Activated T-helper 17 cell treated with anti-CD3 and anti-CD28 coated beads, Interleukin-2, amount 50 U/mL, for 72 hours (primary cell): ENCODE results near the gene DMRT3. TPM values are rescaled to one million over a fixed set of nuclear protein-coding genes. Genes with fewer than 3 reads are reported as not detected.
A peak's percentile ranks its signal among the peaks of the same experiment; 100 is the strongest.

ENCODE experiments used
- ATAC-seq: fragments of 150-1000 bp; cut with Tn5 transposase; replicated peaks from 2 replicates; pipeline ENCODE4 v1.10.0; 2021; ENCODE audit warnings: mild to moderate bottlenecking, moderate library complexity
- H3K27ac Mint-ChIP-seq: one replicate; pipeline ENCODE4 v1.8.0; 2022; ENCODE audit warnings: mixed read lengths
- H3K27me3 Mint-ChIP-seq: one replicate; pipeline ENCODE4 v1.8.0; 2022; ENCODE audit warnings: mixed read lengths
- H3K36me3 Mint-ChIP-seq: one replicate; pipeline ENCODE4 v1.8.0; 2022; ENCODE audit warnings: low read depth, mild to moderate bottlenecking, mixed read lengths
- H3K4me1 Mint-ChIP-seq: one replicate; pipeline ENCODE4 v1.8.0; 2022; ENCODE audit warnings: mixed read lengths
- H3K4me3 Mint-ChIP-seq: one replicate; pipeline ENCODE4 v1.8.0; 2022; ENCODE audit warnings: mild to moderate bottlenecking, mixed read lengths
- H3K9me3 Mint-ChIP-seq: one replicate; pipeline ENCODE4 v1.8.0; 2022; ENCODE audit warnings: mixed read lengths
- total RNA-seq, 2 donors: library from RNA; stranded (reverse); gene quantifications; one replicate each; pipeline ENCODE4 v1.2.3, GENCODE V29; 2022

The DMRT3 gene, protein sequence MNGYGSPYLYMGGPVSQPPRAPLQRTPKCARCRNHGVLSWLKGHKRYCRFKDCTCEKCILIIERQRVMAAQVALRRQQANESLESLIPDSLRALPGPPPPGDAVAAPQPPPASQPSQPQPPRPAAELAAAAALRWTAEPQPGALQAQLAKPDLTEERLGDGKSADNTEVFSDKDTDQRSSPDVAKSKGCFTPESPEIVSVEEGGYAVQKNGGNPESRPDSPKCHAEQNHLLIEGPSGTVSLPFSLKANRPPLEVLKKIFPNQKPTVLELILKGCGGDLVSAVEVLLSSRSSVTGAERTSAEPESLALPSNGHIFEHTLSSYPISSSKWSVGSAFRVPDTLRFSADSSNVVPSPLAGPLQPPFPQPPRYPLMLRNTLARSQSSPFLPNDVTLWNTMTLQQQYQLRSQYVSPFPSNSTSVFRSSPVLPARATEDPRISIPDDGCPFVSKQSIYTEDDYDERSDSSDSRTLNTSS
- total RNA-seq, result not detected

DNA sequence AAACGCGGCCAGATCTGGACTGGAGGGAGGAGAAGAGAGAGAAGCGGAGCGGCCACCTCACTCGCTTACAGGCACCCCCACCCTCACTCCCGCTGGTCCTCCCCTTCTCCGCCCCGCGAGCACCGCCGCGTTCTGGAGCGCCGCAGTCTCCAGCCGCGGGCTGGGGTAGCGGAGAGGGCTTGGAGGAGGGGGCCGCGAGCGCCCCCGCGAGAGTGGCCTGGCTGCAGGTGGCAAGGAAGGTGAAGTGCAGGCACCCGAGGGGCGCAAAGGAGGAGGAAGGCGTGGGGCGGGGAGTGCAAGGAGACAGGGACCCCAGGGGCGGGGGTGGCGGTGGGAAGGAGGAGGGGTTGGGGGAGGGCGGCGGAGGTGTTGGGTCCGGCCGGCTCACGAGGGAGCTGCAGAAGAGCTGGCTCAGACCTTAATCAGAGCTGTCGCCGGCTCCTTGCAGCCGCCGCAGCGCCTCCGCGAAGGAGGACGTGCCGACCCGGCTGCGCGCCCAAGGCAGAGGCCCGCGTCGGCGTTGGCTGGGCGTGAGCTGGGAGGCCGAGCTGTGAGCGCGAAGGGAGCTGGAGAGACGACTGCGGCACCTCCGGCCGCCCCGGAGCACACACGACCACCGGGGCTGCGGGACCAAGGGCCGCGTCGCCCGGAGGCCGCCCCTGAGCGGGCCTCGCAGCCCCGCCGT, at the start of gene DMRT3:
TSS of gene DMRT3 (plus strand) at position 398 of the 685 bp plus-strand sequence. CDS start 347 bp downstream, outside the sequence.
- H3K27ac Mint-ChIP-seq, result no peak within 1 kb of the TSS
- no peak for ATAC-seq

DNA sequence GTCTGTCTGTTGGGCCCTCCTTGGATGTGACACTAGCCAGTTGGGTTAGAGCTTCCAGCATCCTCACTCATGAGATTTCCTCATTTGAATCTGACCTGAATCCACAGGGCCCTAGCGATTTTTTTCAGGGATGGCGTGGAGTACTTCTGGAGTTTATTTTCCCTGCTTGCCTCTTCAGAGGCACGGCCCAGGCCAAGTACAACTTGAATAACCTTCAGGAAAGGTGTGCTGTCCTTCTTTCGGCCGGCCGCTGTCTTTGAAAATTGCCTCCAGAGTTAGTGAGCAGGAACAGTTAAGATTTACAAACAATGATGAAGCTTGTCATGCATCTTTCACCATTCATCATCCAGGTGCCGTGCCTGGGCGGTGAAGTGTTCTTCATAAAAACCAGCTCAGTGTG, 49.5 kb upstream of the DMRT3 start:
- peaks cover 28% of the 10 kb centered on the region for H3K27me3 Mint-ChIP-seq
- no peaks in the 10 kb centered on the region for H3K4me1 Mint-ChIP-seq
- H3K4me3 Mint-ChIP-seq, result no peak overlapping the region
- no peaks in the 10 kb centered on the region for H3K36me3 Mint-ChIP-seq
- H3K9me3 Mint-ChIP-seq, result no peaks in the 10 kb centered on the region
- H3K27ac Mint-ChIP-seq, result no peak overlapping the region
- no peak for ATAC-seq

More for the DNA sequence above, at the start of gene DMRT3:
- Mint-ChIP-seq H3K9me3 (no peaks in the 10 kb centered on the region), H3K27me3 (peaks cover 57% of the 10 kb centered on the region), H3K4me1 (peaks cover 6% of the 10 kb centered on the region), H3K36me3 (peaks cover 5% of the 10 kb centered on the region), H3K4me3 (peak within 1 kb of the TSS; percentile 11)

DNA sequence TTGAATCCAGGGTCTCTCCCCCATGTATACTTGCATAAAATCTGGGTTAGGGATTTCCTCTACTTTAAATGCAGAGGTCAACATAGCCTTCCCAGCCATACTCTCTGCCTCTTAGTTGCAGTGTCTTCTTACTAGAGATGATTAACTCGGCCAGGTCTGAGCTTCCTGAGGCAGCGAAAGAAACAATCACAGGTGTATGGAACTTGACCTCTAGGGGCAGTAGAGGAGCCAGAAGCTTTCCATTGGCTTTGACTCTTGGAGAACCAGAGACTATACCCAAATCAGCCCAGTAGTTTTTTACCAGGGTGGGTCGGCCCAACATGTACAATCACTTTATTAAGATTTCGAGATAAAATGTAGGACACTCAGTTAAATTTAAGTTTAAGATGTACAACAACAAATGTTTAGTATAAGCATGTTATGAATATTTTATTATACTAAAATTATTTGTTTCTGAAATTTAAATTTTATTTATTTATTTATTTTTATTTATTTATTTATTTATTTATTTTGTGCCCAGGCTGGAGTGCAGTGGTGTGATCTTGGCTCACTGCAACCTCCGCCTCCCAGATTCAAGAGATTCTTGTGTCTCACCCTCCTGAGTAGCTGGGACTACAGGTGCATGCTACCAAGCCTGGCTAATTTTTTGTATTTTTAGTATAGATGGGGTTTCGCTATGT, 48.0 kb upstream of the DMRT3 start:
- Mint-ChIP-seq H3K27ac (no peak overlapping the region), H3K9me3 (no peaks in the 10 kb centered on the region), H3K4me3 (no peak overlapping the region), H3K27me3 (peaks cover 23% of the 10 kb centered on the region), H3K4me1 (no peaks in the 10 kb centered on the region), H3K36me3 (no peaks in the 10 kb centered on the region)
- no peak for ATAC-seq

DNA sequence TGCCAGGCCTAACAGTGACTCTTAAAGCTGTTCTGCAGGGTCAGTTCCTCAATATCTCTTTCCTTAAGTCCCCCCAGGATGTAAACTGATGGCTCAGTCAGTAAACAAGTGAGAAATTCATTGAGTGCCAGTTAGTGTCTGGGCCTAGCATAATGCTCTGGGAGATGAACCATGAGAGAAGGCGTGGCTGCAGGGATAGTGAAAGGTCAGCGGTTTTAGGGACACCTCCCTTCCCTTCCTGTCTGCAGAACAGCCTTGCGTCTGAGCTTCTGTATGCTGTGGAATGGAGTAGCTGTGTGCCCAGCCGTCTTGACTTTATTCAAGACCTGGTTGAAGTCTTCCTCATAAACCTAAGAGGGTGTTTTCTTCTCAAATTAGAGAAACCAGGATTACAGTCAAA, 46.7 kb upstream of the DMRT3 start:
- no peak overlapping the region for H3K4me3 Mint-ChIP-seq
- no peaks in the 10 kb centered on the region for H3K4me1 Mint-ChIP-seq
- no peaks in the 10 kb centered on the region for H3K9me3 Mint-ChIP-seq
- H3K27me3 Mint-ChIP-seq, result peaks cover 26% of the 10 kb centered on the region
- no peak for ATAC-seq
- no peaks in the 10 kb centered on the region for H3K36me3 Mint-ChIP-seq
- H3K27ac Mint-ChIP-seq, result no peak overlapping the region

DNA sequence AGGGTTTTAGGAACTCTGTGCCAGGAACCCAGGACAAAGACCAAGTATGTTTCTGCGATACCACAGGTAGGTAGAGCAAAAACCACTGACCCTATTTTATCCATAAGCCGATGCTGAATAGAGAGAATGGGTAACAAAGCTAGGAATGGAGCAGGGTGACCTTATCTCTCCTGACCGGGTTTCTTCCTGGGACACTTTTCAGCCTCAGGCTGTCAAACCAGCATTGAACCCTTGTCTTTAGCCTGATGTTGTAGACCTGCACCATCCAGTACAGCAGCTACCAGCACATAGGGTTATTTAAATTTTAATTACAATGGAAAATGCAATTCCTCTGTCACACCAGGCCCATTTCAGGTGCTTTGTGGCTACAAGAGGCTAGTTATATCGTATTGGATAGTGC, 43.1 kb upstream of the DMRT3 start:
- no peaks in the 10 kb centered on the region for H3K4me1 Mint-ChIP-seq
- no peak overlapping the region for H3K4me3 Mint-ChIP-seq
- ATAC-seq, result no peak
- no peaks in the 10 kb centered on the region for H3K9me3 Mint-ChIP-seq
- no peak overlapping the region for H3K27ac Mint-ChIP-seq
- H3K27me3 Mint-ChIP-seq, result peaks cover 33% of the 10 kb centered on the region
- H3K36me3 Mint-ChIP-seq, result no peaks in the 10 kb centered on the region

DNA sequence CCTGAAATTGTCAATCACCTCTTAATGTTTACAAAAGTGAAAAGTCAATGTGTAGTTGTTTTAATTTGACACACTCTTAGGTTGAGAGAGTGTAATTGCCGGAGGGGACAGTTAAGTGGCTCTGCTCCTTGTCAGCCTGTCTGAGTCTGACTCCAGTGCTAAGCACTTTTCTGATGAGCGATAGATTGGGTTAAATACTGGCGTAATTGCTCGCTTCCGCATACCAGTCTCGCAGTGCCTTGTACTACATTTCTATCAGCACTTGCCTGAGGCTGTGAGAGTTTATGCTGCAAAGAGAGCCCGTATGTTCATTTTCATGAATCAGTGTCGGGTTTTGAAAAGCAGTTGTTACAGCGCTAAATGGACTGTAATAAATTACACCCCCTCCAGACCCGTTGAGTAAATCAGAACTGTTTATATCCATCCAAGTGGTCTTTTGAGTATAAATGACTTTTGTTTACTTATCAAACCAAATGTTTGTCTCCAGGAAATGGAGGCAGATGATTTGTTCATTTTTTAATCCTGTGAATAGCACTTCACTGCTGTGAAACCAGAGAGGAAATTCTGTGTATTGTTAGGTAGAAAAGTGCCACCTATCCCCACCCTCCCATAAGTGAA, 41.0 kb upstream of the DMRT3 start:
- Mint-ChIP-seq H3K27ac (no peak overlapping the region), H3K4me3 (no peak overlapping the region), H3K4me1 (no peaks in the 10 kb centered on the region), H3K9me3 (peaks cover 8% of the 10 kb centered on the region), H3K36me3 (no peaks in the 10 kb centered on the region), H3K27me3 (peaks cover 44% of the 10 kb centered on the region)
- no peak for ATAC-seq

DNA sequence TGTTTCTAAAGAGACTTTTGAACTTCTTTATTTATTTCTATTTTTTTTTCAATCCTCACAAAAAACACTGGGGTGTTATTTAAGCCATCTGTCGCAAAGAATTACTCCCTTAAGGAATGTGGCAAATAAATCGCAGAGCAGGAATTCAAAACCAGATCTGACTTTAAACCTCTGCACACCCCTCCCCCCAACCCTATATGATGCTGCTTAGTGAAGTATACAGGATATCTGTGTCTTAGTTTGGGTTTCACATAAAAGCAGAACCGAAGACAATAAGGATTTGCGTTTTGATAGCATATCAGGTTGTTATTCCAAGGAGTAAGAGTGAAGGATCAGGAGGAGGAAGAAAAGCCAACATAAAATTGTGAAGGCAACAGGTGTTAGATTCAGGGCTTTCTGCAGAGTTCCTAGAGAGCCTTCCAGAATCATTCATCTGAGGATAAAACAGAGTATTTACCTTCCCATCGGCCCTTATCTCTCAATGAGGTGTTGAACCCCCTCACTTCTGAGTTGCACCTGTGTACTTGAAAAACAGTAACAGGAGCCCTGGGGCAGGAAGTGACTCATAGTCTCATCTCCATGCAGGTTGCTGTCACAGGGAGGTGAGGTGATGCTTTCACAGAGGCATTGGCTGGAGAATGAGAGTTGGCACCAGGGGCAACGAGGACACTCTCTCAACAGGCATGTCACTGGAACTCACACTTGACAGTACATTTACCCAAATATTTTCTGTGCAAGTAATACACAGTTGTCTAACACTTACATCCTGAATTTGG, 33.5 kb upstream of the DMRT3 start:
- Mint-ChIP-seq H3K27me3 (peaks cover 25% of the 10 kb centered on the region), H3K36me3 (no peaks in the 10 kb centered on the region), H3K27ac (no peak overlapping the region), H3K9me3 (peaks cover 8% of the 10 kb centered on the region), H3K4me1 (no peaks in the 10 kb centered on the region), H3K4me3 (no peak overlapping the region)
- no peak for ATAC-seq

DNA sequence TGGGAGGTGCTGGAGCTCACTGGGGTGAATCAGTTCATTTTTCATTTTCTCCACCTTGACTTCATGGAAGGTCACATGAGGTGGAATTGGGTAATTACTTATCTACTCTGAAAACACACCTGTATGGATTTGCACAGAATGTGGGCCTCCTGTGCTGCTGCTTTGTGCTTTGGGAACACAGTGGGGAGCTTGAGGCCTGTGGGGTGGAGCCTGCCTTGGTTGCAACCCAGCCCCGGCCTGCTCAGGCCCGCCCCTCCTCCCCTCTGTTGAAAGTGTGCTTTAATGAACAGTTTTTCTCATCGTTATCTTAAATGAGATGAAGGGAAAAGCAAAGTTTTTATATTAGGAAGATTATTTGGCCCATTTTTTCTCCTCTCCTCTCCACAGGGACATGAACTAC, 28.5 kb upstream of the DMRT3 start:
- Mint-ChIP-seq H3K27ac (no peak overlapping the region), H3K36me3 (no peaks in the 10 kb centered on the region), H3K9me3 (no peaks in the 10 kb centered on the region), H3K27me3 (peaks cover 29% of the 10 kb centered on the region), H3K4me1 (no peaks in the 10 kb centered on the region), H3K4me3 (no peak overlapping the region)
- ATAC-seq, result no peak

DNA sequence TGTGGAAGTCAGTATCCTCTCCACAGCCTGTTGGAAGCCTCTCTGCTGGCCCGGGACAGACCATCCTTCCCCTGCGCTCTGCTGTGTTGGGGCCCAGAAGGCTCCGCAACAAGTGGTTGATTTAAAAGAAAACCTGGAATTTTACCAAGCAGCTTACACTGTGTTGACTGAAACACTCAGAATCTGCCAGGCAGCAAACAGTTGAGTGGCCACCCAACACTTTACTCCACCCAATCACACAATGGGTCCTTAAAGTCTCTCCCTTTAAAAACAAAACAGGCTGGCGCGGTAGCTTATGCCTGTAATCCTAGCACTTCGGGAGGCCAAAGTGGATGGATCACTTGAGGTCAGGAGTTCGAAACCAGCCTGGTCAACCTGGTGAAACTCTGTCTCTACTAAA, 28.0 kb upstream of the DMRT3 start:
- no peaks in the 10 kb centered on the region for H3K36me3 Mint-ChIP-seq
- H3K27me3 Mint-ChIP-seq, result peaks cover 29% of the 10 kb centered on the region
- H3K27ac Mint-ChIP-seq, result no peak overlapping the region
- H3K4me3 Mint-ChIP-seq, result no peak overlapping the region
- ATAC-seq, result no peak
- H3K9me3 Mint-ChIP-seq, result no peaks in the 10 kb centered on the region
- H3K4me1 Mint-ChIP-seq, result no peaks in the 10 kb centered on the region

DNA sequence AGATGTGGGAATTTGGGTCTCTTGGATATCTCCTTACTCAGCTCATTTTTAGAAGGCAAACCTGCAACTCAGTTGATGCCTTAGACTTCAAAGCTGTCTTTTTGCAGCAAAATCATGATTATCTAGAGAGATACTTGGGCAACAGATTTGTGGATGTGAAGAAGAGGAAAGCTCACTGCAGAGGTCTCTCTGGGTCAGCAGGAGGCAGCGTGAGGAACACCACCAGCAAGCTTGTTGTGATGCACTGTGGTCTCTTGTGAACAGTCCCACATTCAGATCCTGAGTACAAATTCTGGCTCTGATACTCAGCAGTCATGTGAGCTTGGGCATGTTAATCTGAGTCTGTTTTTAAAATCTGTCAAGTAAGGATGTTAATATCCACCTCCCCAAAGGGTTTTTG, 26.3 kb upstream of the DMRT3 start:
- Mint-ChIP-seq H3K9me3 (no peaks in the 10 kb centered on the region), H3K4me1 (no peaks in the 10 kb centered on the region), H3K27me3 (peaks cover 29% of the 10 kb centered on the region), H3K4me3 (no peak overlapping the region), H3K27ac (no peak overlapping the region), H3K36me3 (no peaks in the 10 kb centered on the region)
- ATAC-seq, result no peak

DNA sequence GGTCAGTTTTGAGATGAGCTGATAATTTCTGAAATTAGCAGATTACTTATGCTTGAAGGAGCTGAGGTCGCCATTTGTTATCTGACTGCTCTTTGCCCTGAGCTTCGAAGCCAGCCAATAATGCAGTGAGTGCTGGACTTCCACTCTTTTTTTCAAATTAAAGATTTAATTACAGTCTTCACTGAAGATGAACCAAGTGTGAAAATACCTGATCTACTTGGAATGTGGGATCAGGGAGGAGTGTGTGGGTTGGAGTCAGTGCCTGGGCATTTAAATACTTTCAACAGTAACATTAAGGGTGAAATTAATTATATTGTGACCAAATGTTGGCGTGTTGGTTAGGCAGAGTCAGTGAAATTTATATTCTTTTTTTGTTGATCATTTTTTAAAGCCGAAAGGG, 23.9 kb upstream of the DMRT3 start:
- H3K36me3 Mint-ChIP-seq, result no peaks in the 10 kb centered on the region
- H3K27ac Mint-ChIP-seq, result no peak overlapping the region
- H3K4me3 Mint-ChIP-seq, result no peak overlapping the region
- no peak for ATAC-seq
- H3K27me3 Mint-ChIP-seq, result peaks cover 19% of the 10 kb centered on the region
- H3K4me1 Mint-ChIP-seq, result no peaks in the 10 kb centered on the region
- H3K9me3 Mint-ChIP-seq, result no peaks in the 10 kb centered on the region

DNA sequence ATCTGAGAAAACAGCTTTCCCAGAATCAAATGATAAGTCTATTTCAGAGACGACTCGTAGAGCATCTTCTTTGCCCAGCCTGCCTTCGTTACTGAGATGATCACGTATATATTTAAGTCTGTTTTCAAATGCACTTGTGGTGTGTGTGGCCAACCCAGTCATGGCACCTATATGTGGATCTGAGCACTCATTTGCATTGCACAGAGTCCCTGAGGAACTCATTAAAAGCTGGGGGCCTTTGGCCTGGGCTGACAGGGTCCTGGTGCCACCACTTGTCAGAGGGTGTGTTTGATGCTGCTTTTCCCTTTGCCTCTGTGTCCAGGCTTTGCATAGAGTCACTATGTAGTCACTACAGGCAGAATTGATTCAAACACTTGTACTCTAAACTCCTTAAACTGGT, 17.4 kb upstream of the DMRT3 start:
- H3K27ac Mint-ChIP-seq, result no peak overlapping the region
- H3K27me3 Mint-ChIP-seq, result peaks cover 36% of the 10 kb centered on the region
- H3K4me3 Mint-ChIP-seq, result no peak overlapping the region
- no peaks in the 10 kb centered on the region for H3K4me1 Mint-ChIP-seq
- no peaks in the 10 kb centered on the region for H3K36me3 Mint-ChIP-seq
- no peak for ATAC-seq
- no peaks in the 10 kb centered on the region for H3K9me3 Mint-ChIP-seq

DNA sequence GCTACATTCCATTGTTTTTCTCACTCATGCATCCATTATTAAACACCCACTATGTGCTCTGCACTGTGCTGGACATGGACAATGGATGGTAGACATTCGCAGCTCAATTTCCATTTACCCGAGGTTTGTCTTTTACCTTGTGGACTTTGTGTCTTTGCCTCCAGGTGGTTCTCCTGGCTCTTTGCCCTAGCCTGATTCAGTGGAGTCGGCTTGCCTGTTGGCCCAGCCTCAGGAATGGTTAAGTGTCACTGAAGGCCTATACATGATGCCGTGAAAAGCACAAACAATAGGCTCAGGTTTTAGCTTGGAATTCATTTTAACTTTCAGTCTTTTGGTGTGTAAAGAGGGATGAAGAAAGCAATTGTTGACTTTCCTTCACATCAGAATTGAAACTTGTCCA, 16.5 kb upstream of the DMRT3 start:
- no peaks in the 10 kb centered on the region for H3K9me3 Mint-ChIP-seq
- H3K4me1 Mint-ChIP-seq, result no peaks in the 10 kb centered on the region
- peaks cover 43% of the 10 kb centered on the region for H3K27me3 Mint-ChIP-seq
- H3K27ac Mint-ChIP-seq, result no peak overlapping the region
- no peaks in the 10 kb centered on the region for H3K36me3 Mint-ChIP-seq
- ATAC-seq, result no peak
- no peak overlapping the region for H3K4me3 Mint-ChIP-seq

DNA sequence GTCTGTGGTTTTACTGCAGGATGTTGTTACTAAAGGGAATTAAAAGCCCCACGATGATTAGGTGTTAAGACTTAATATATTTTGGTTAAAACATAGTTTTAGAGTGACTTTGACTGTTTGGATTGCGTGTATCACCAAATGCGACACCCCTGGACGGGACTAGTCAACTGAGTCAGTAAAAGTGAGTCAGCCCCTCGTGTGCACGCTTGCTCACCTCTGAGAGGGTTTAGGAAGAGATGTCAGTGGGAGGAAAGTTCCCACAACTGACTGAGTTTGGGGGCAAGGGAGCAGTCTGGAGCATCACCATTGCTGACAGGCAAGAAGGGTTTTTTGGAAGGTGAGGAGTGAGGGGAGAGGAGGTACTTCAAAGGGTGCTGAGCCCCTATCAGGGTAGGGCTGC, 14.4 kb upstream of the DMRT3 start:
- H3K36me3 Mint-ChIP-seq, result no peaks in the 10 kb centered on the region
- H3K27me3 Mint-ChIP-seq, result peaks cover 60% of the 10 kb centered on the region
- no peak for ATAC-seq
- no peak overlapping the region for H3K27ac Mint-ChIP-seq
- H3K4me3 Mint-ChIP-seq, result no peak overlapping the region
- no peaks in the 10 kb centered on the region for H3K4me1 Mint-ChIP-seq
- H3K9me3 Mint-ChIP-seq, result no peaks in the 10 kb centered on the region
